ENCODE results near the gene COL1A1.

COL1A1 gene

DNA sequence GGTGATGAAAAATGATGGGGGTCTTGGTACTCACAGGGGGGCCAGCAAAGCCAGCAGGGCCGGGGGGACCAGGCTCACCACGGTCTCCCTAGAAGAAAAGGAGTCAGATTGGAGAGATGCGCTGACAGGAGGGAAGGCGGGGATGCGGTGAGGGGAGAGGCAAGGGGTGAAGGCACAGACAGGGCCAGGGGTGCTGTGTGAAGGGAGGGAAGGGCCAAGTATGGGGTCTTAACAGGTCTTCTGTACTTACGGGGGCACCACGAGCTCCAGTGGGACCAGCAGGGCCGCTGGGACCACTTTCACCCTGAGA lies 11.2 kb downstream of the COL1A1 start:
- Histone ChIP-seq H3K79me2 (ENCODE audit: low read length) (no peaks in the 10 kb centered on the region), H2AFZ (ENCODE audit: low read length) (no peak overlapping the region), H3K4me3 (ENCODE audit: low read length) (no peak overlapping the region), H3K9ac (ENCODE audit: low read length) (no peak overlapping the region), H3K4me1 (ENCODE audit: low read length) (no peaks in the 10 kb centered on the region), H4K20me1 (ENCODE audit: insufficient read depth, low read length) (no peaks in the 10 kb centered on the region), H3K36me3 (replicated peaks; ENCODE audit: insufficient read depth, low read length) (no peaks in the 10 kb centered on the region), H3K9me2 (replicated peaks; ENCODE audit: insufficient read depth, low read length) (no peaks in the 10 kb centered on the region), H3F3A (ENCODE audit: insufficient read depth, low read length) (no peaks in the 10 kb centered on the region), H3K27ac (ENCODE audit: low read length) (no peak overlapping the region), H3K9me3 (replicated peaks; ENCODE audit: insufficient read depth, low read length) (no peaks in the 10 kb centered on the region), H3K4me2 (ENCODE audit: low read depth, low read length) (no peak overlapping the region), H3K27me3 (replicated peaks; ENCODE audit: insufficient read depth, low read length) (peaks cover 74% of the 10 kb centered on the region)
- TF ChIP-seq EZH2 (optimal IDR thresholded peaks at IDR 0.05; ENCODE audit: low read depth, low read length) (no peak), EZH2phosphoT487 (IDR thresholded peaks at IDR 0.05; ENCODE audit: low read length) (no peak), CTCF (IDR thresholded peaks at IDR 0.05; ENCODE audit: low read length) (no peak)
- no peak for DNase-seq

- Histone ChIP-seq H3K4me2 (ENCODE audit: low read depth, low read length) (no peak overlapping the region), H3F3A (ENCODE audit: insufficient read depth, low read length) (no peaks in the 10 kb centered on the region), H3K27ac (ENCODE audit: low read length) (no peak overlapping the region)
These were observed 11.7 kb downstream of the COL1A1 start for GRCh38 chr17:50189550-50190292.

GRCh38 chr17:50188921-50189549 lies 12.4 kb downstream of the COL1A1 start:
- Histone ChIP-seq H3K27me3 (replicated peaks; ENCODE audit: insufficient read depth, low read length) (peaks cover 68% of the 10 kb centered on the region), H3K79me2 (ENCODE audit: low read length) (no peaks in the 10 kb centered on the region), H3F3A (ENCODE audit: insufficient read depth, low read length) (peaks cover 3% of the 10 kb centered on the region; the same call in 1 of the 2 replicates), H3K9me2 (replicated peaks; ENCODE audit: insufficient read depth, low read length) (no peaks in the 10 kb centered on the region), H3K9me3 (replicated peaks; ENCODE audit: insufficient read depth, low read length) (no peaks in the 10 kb centered on the region), H4K20me1 (ENCODE audit: insufficient read depth, low read length) (no peaks in the 10 kb centered on the region), H3K4me3 (ENCODE audit: low read length) (no peak overlapping the region), H3K27ac (ENCODE audit: low read length) (no peak overlapping the region), H3K9ac (ENCODE audit: low read length) (no peak overlapping the region), H3K36me3 (replicated peaks; ENCODE audit: insufficient read depth, low read length) (no peaks in the 10 kb centered on the region), H2AFZ (ENCODE audit: low read length) (no peak overlapping the region), H3K4me1 (ENCODE audit: low read length) (peaks cover 6% of the 10 kb centered on the region), H3K4me2 (ENCODE audit: low read depth, low read length) (no peak overlapping the region)
- no peak for TF ChIP-seq EZH2phosphoT487 (IDR thresholded peaks at IDR 0.05; ENCODE audit: low read length)
- TF ChIP-seq EZH2 (optimal IDR thresholded peaks at IDR 0.05; ENCODE audit: low read depth, low read length): no peak
- no peak for TF ChIP-seq CTCF (IDR thresholded peaks at IDR 0.05; ENCODE audit: low read length)
- no peak for DNase-seq

More at GRCh38 chr17:50189550-50190292, 11.7 kb downstream of the COL1A1 start:
- Histone ChIP-seq H3K9me2 (replicated peaks; ENCODE audit: insufficient read depth, low read length) (no peaks in the 10 kb centered on the region), H3K36me3 (replicated peaks; ENCODE audit: insufficient read depth, low read length) (no peaks in the 10 kb centered on the region), H3K4me1 (ENCODE audit: low read length) (peaks cover 2% of the 10 kb centered on the region; the same call in 1 of the 2 replicates), H4K20me1 (ENCODE audit: insufficient read depth, low read length) (no peaks in the 10 kb centered on the region), H3K9ac (ENCODE audit: low read length) (no peak overlapping the region), H2AFZ (ENCODE audit: low read length) (no peak overlapping the region), H3K79me2 (ENCODE audit: low read length) (no peaks in the 10 kb centered on the region), H3K27me3 (replicated peaks; ENCODE audit: insufficient read depth, low read length) (peaks cover 72% of the 10 kb centered on the region), H3K4me3 (ENCODE audit: low read length) (no peak overlapping the region), H3K9me3 (replicated peaks; ENCODE audit: insufficient read depth, low read length) (no peaks in the 10 kb centered on the region)
- TF ChIP-seq EZH2 (optimal IDR thresholded peaks at IDR 0.05; ENCODE audit: low read depth, low read length) (no peak), CTCF (IDR thresholded peaks at IDR 0.05; ENCODE audit: low read length) (no peak), EZH2phosphoT487 (IDR thresholded peaks at IDR 0.05; ENCODE audit: low read length) (no peak)
- no peak for DNase-seq
